ENCODE measurements around the gene CHRNA5.

DNA sequence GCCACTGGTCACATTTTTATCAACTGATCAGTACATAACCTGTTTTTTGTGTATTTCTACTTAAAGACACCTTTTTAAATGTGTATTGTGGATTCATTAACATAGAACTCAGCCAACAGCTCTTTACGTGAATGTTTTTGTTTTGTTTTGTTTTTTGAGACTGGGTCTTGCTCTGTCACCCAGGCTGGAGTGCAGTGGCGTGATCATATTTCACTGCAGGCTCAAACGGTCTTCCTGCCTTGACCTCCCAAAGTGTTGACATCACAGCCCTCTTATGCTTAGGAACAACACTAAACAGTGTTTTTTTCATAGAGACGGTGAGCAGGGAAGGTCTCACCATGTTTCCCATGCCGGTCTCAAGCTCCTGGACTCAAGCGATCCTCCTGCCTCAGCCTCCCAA is 15.1 kb upstream of the CHRNA5 start:
- TF ChIP-seq, protein P1, sequence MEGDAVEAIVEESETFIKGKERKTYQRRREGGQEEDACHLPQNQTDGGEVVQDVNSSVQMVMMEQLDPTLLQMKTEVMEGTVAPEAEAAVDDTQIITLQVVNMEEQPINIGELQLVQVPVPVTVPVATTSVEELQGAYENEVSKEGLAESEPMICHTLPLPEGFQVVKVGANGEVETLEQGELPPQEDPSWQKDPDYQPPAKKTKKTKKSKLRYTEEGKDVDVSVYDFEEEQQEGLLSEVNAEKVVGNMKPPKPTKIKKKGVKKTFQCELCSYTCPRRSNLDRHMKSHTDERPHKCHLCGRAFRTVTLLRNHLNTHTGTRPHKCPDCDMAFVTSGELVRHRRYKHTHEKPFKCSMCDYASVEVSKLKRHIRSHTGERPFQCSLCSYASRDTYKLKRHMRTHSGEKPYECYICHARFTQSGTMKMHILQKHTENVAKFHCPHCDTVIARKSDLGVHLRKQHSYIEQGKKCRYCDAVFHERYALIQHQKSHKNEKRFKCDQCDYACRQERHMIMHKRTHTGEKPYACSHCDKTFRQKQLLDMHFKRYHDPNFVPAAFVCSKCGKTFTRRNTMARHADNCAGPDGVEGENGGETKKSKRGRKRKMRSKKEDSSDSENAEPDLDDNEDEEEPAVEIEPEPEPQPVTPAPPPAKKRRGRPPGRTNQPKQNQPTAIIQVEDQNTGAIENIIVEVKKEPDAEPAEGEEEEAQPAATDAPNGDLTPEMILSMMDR (IDR thresholded peaks at IDR 0.05; ENCODE audit: poor library complexity), result no peak
- no peak for TF ChIP-seq EZH2 (IDR thresholded peaks at IDR 0.05; ENCODE audit: borderline replicate concordance)

All from hepatocyte (in vitro differentiated cells).